Measurements from ENCODE around the gene ITGB1.

DNA sequence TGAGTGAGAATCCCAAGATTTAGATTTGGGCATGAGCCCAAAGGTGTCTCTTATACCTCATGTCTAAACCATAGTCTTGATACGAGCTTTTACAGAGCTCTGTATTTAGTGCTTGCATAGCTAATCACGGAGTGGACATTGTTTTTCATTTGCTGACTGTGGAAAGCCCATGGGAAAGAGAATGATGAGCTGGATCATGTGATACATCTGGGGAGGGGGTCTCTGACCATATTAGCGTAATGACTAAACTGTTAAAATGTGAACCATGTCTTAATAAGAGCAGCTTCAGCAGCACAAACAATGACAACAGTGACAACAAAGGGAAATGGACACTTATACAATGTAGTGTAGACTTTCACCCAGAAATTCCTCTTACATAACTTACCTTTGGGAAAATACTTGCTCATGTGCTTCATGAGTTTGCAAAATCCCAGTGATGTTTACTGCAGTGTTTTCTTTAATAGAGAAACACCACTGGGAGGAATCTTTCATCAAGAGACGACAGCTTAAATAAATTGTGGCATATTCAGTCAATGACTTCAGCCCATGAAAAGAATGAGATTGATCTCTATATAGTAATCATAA lies 44.0 kb upstream of the ITGB1 start:
- no peak for TF ChIP-seq ATF3 (IDR thresholded peaks at IDR 0.05; ENCODE audit: insufficient read depth, low read depth, low read length)
- TF ChIP-seq TEAD4 (IDR thresholded peaks at IDR 0.05; ENCODE audit: low read depth, low read length), result no peak
- TF ChIP-seq SIN3A (conservative IDR thresholded peaks at IDR 0.05 in 1 of 2, IDR thresholded peaks at IDR 0.05 in 1 of 2; ENCODE audit: low read depth in 1 of 2, low read length in 2 of 2), result no peak
- no peak for TF ChIP-seq POLR2AphosphoS5 (IDR thresholded peaks at IDR 0.05; ENCODE audit: low read depth, low read length)
- TF ChIP-seq POLR2A (IDR thresholded peaks at IDR 0.05; ENCODE audit: control extremely low read depth in 1 of 2, low read depth in 2 of 2, low read length in 2 of 2), result no peak
- TF ChIP-seq CEBPB (IDR thresholded peaks at IDR 0.05; ENCODE audit: low read depth, low read length), result no peak
- TF ChIP-seq SP1 (IDR thresholded peaks at IDR 0.05; ENCODE audit: low read depth, low read length), result no peak
- no peak for TF ChIP-seq USF2 (IDR thresholded peaks at IDR 0.05; ENCODE audit: low read length)
- no peak for TF ChIP-seq CTCF (IDR thresholded peaks at IDR 0.05; ENCODE audit: control extremely low read depth in 1 of 3, insufficient read depth in 1 of 3, low read depth in 1 of 3, low read length in 3 of 3)
- TF ChIP-seq GABPA (IDR thresholded peaks at IDR 0.05; ENCODE audit: borderline replicate concordance, insufficient read depth, low read length), result no peak
- no peak for TF ChIP-seq TAF1 (IDR thresholded peaks at IDR 0.05; ENCODE audit: low read depth, low read length)
- no peak for TF ChIP-seq E2F6 (IDR thresholded peaks at IDR 0.05)

Data from H1 (cell line).